ENCODE data around the gene NATD1. TPM values are rescaled to one million over a fixed set of nuclear protein-coding genes. Genes with fewer than 3 reads are reported as not detected.
A peak's percentile ranks its signal among the peaks of the same experiment; 100 is the strongest.

Gene NATD1
- total RNA-seq, 1 experiment from 2014 or later, result 7.3 TPM

- WGBS (ENCODE audit: extremely low coverage, insufficient read length, low lambda C conversion rate), result no CpG with 5 or more reads among the region's 7 CpGs
- Histone ChIP-seq H4K91ac (ENCODE audit: insufficient read length, low read depth, low read length) (no peak overlapping the region), H2BK20ac (ENCODE audit: low read depth, low read length, poor library complexity, severe bottlenecking) (no peak overlapping the region), H3K27me3 (ENCODE audit: insufficient read depth, low read length) (no peaks in the 10 kb centered on the region), H3K9me3 (ENCODE audit: control insufficient read depth, low read depth, low read length) (no peaks in the 10 kb centered on the region), H3K9ac (ENCODE audit: extremely low read depth, insufficient read length, low read length) (no peak overlapping the region), H3K4me2 (ENCODE audit: insufficient read depth, insufficient read length, low read length) (no peak overlapping the region), H3K79me1 (ENCODE audit: insufficient read depth, low read depth, low read length, poor library complexity, severe bottlenecking) (no peaks in the 10 kb centered on the region), H3K27ac (ENCODE audit: insufficient read length, low read depth, low read length) (no peak overlapping the region), H2BK120ac (ENCODE audit: low read depth, low read length, poor library complexity, severe bottlenecking) (no peak overlapping the region), H2BK12ac (ENCODE audit: insufficient read length, low read depth, low read length) (no peak overlapping the region), H4K5ac (ENCODE audit: insufficient read length, low read depth, low read length) (no peak overlapping the region), H3T11ph (ENCODE audit: low read length) (no peak overlapping the region), H3K4ac (ENCODE audit: low read depth, low read length) (no peak overlapping the region), H3K23ac (ENCODE audit: insufficient read length, low read depth, low read length) (no peak overlapping the region), H3K4me1 (ENCODE audit: insufficient read depth, low read length) (no peaks in the 10 kb centered on the region), H2BK5ac (ENCODE audit: insufficient read length, low read length) (no peak overlapping the region), H2AFZ (ENCODE audit: low read length) (no peak overlapping the region), H3K14ac (ENCODE audit: insufficient read depth, low read length) (no peak overlapping the region), H4K8ac (replicated peaks; ENCODE audit: insufficient read length, low read depth, low read length) (no peak overlapping the region), H3K23me2 (ENCODE audit: insufficient read length, low read depth, low read length, poor library complexity, severe bottlenecking) (no peaks in the 10 kb centered on the region), H3K18ac (ENCODE audit: insufficient read length, low read depth, low read length) (no peak overlapping the region), H2AK5ac (ENCODE audit: insufficient read length, low read length) (no peak overlapping the region), H2BK15ac (ENCODE audit: low read depth, low read length) (no peak overlapping the region), H3K79me2 (ENCODE audit: insufficient read depth, low read length) (no peaks in the 10 kb centered on the region), H3K56ac (ENCODE audit: insufficient read length, low read depth, low read length) (no peak overlapping the region), H4K20me1 (ENCODE audit: control insufficient read depth, insufficient read depth, insufficient read length) (no peaks in the 10 kb centered on the region)
- Mint-ChIP-seq H3K27ac (peak overlapping the region in 2 of 3 experiments; percentile 7 to 40; a peak in 2 of 7 replicates), H3K9me3 (peaks cover 0 to 4% of the 10 kb centered on the region in 2 experiments; a peak in 1 of 5 replicates), H3K36me3 (ENCODE audit: insufficient read depth in 1 of 3, low read depth in 3 of 3) (peaks cover 0 to 2% (median 0%) of the 10 kb centered on the region in 3 experiments; a peak in 1 of 7 replicates), H3K4me3 (no peak overlapping the region), H3K27me3 (ENCODE audit: low read depth) (peaks cover 10% of the 10 kb centered on the region; the same call in 1 of the 2 replicates), H3K4me1 (peaks cover 0 to 3% of the 10 kb centered on the region in 2 experiments; a peak in 1 of 4 replicates)
- no peak for DNase-seq
- TF ChIP-seq CTCF (conservative IDR thresholded peaks at IDR 0.05), result no peak
These were observed 19.4 kb downstream of the NATD1 start for GRCh38 chr17:21233581-21234347.
